Caco-2 (cell line): ENCODE data around the gene PDGFC. TPM values are rescaled to one million over a fixed set of nuclear protein-coding genes. Genes with fewer than 3 reads are reported as not detected.

Source experiments
- BruUV-seq: library from RNA; stranded (reverse); fragments of 400-500 nt; replicated peaks from 2 replicates; lab custom pipeline; 2021; lab: Mats Ljungman, UMichigan
- CTCF ChIA-PET: fragments of 300-600 bp; sonication (Branson Sonifier 250); formaldehyde crosslinking; loops from one replicate; lab custom pipeline; 2022; ENCODE audit warnings: antibody characterized with exemption; lab: Charles Lee
- POLR2A ChIA-PET: fragments of 300-600 bp; sonication (Branson Sonifier 250); formaldehyde crosslinking; loops from one replicate; lab custom pipeline; 2022; ENCODE audit warnings: antibody characterized with exemption; lab: Charles Lee
- DNase-seq, 2 experiments: peaks; one replicate each; pipeline versions ENCODE4 v3.0.0 to v3.0.0-alpha.2; 2020 to 2022
- H3K27me3 ChIP-seq: replicated peaks from 2 replicates; pipeline ENCODE4 v1.6.0; 2011; ENCODE audit warnings: low read length; ENCODE audit not compliant: control insufficient read depth, insufficient read depth
- H3K36me3 ChIP-seq: 2 replicates; pipeline ENCODE4 v1.5.1; 2011; ENCODE audit warnings: low read length; ENCODE audit not compliant: control insufficient read depth, insufficient read depth
- H3K4me1 ChIP-seq: fragments of 250-450 bp; sonication (Bioruptor Pico); 2 replicates; pipeline ENCODE4 v1.5.1; 2020; ENCODE audit warnings: mild to moderate bottlenecking
- H3K4me3 ChIP-seq: 2 replicates; pipeline ENCODE4 v1.5.1; 2011; ENCODE audit warnings: low read depth, mild to moderate bottlenecking, control low read depth, low read length
- H3K9me3 ChIP-seq: fragments of 250-450 bp; sonication (Bioruptor Pico); 2 replicates; pipeline ENCODE4 v1.5.1; 2020; ENCODE audit warnings: mild to moderate bottlenecking, moderate library complexity
- H3K27ac Mint-ChIP-seq: one replicate; pipeline ENCODE4 v1.8.0; 2022; ENCODE audit warnings: mixed read lengths; ENCODE audit not compliant: unreplicated experiment
- H3K27me3 Mint-ChIP-seq: one replicate; pipeline ENCODE4 v1.8.0; 2022; ENCODE audit warnings: mixed read lengths; ENCODE audit not compliant: insufficient read depth, unreplicated experiment
- H3K36me3 Mint-ChIP-seq: one replicate; pipeline ENCODE4 v1.8.0; 2022; ENCODE audit warnings: mild to moderate bottlenecking, mixed read lengths; ENCODE audit not compliant: insufficient read depth, unreplicated experiment
- H3K4me1 Mint-ChIP-seq: one replicate; pipeline ENCODE4 v1.8.0; 2022; ENCODE audit warnings: low read depth, mixed read lengths; ENCODE audit not compliant: unreplicated experiment
- H3K4me3 Mint-ChIP-seq: one replicate; pipeline ENCODE4 v1.8.0; 2022; ENCODE audit warnings: mild to moderate bottlenecking, moderate library complexity, mixed read lengths; ENCODE audit not compliant: unreplicated experiment
- H3K9me3 Mint-ChIP-seq: one replicate; pipeline ENCODE4 v1.8.0; 2022; ENCODE audit warnings: mixed read lengths; ENCODE audit not compliant: unreplicated experiment
- CTCF ChIP-seq, 2 experiments: fragments of 200-600 bp in 1 of 2; IDR thresholded peaks; 1 replicate in 1 of 2; 2 replicates in 1 of 2; pipeline versions ENCODE4 v1.5.1 to v1.8.0; 2011 to 2022; ENCODE audit warnings: antibody characterized with exemption in 1 of 2, control low read depth in 1 of 2, inconsistent platforms in 1 of 2, low read depth in 1 of 2, low read length in 1 of 2, mild to moderate bottlenecking in 1 of 2, moderate library complexity in 1 of 2; ENCODE audit not compliant: insufficient read depth in 1 of 2, severe bottlenecking in 1 of 2, unreplicated experiment in 1 of 2
- intact Hi-C: fragments of 100-400 bp; cut with micrococcal nuclease; formaldehyde crosslinking; loops from one replicate; pipeline ENCODE4 v1.10.0; 2022; ENCODE audit not compliant: unreplicated experiment
- total RNA-seq: library from RNA; stranded (reverse); gene quantifications from 2 replicates; pipeline ENCODE4 v1.2.3, GENCODE V29; 2022

PDGFC gene
- total RNA-seq, 1 experiment from 2014 or later: 9.5 TPM

- BruUV-seq: no TSS peak
- H3K27me3 ChIP-seq: no peaks in the 10 kb centered on the region
- ChIA-PET POLR2A (no interaction called here), CTCF (no interaction called here)
- intact Hi-C loops: no loop called here
- no peaks in the 10 kb centered on the region for H3K4me1 ChIP-seq
- Mint-ChIP-seq H3K4me1 (no peaks in the 10 kb centered on the region), H3K27ac (no peak overlapping the region), H3K27me3 (no peaks in the 10 kb centered on the region), H3K9me3 (no peaks in the 10 kb centered on the region), H3K36me3 (no peaks in the 10 kb centered on the region), H3K4me3 (no peak overlapping the region)
- H3K9me3 ChIP-seq: no peaks in the 10 kb centered on the region
- no peak for TF ChIP-seq CTCF (IDR thresholded peaks at IDR 0.05; ENCODE audit: insufficient read depth in 1 of 2, low read depth in 1 of 2, low read length in 1 of 2, severe bottlenecking in 1 of 2, unreplicated experiment in 1 of 2)
- H3K4me3 ChIP-seq: no peak overlapping the region
- DNase-seq: no peak
- no peaks in the 10 kb centered on the region for H3K36me3 ChIP-seq
Observed at GRCh38 chr4:156875704-156876103, 95.9 kb downstream of the PDGFC start.

GRCh38 chr4:156875055-156875454, 96.5 kb downstream of the PDGFC start:
- Mint-ChIP-seq H3K9me3 (no peaks in the 10 kb centered on the region), H3K36me3 (no peaks in the 10 kb centered on the region), H3K27me3 (no peaks in the 10 kb centered on the region), H3K27ac (no peak overlapping the region), H3K4me1 (no peaks in the 10 kb centered on the region), H3K4me3 (no peak overlapping the region)
- CTCF ChIA-PET: no interaction called here
- no TSS peak for BruUV-seq
- Histone ChIP-seq H3K4me3 (no peak overlapping the region), H3K27me3 (no peaks in the 10 kb centered on the region), H3K9me3 (no peaks in the 10 kb centered on the region), H3K36me3 (no peaks in the 10 kb centered on the region), H3K4me1 (no peaks in the 10 kb centered on the region)
- no peak for DNase-seq
- intact Hi-C loops: no loop called here
- POLR2A ChIA-PET: no interaction called here
- TF ChIP-seq CTCF (IDR thresholded peaks at IDR 0.05; ENCODE audit: insufficient read depth in 1 of 2, low read depth in 1 of 2, low read length in 1 of 2, severe bottlenecking in 1 of 2, unreplicated experiment in 1 of 2): no peak

- Histone ChIP-seq H3K36me3 (no peaks in the 10 kb centered on the region), H3K4me1 (no peaks in the 10 kb centered on the region), H3K27me3 (no peaks in the 10 kb centered on the region), H3K9me3 (no peaks in the 10 kb centered on the region), H3K4me3 (no peak overlapping the region)
- no peaks in the 10 kb centered on the region for H3K36me3 Mint-ChIP-seq
- no peak overlapping the region for H3K4me3 Mint-ChIP-seq
- no peak for TF ChIP-seq CTCF (IDR thresholded peaks at IDR 0.05; ENCODE audit: insufficient read depth in 1 of 2, low read depth in 1 of 2, low read length in 1 of 2, severe bottlenecking in 1 of 2, unreplicated experiment in 1 of 2)
- CTCF ChIA-PET: no interaction called here
- H3K27ac Mint-ChIP-seq: no peak overlapping the region
- no peak for DNase-seq
- no TSS peak for BruUV-seq
- H3K4me1 Mint-ChIP-seq: no peaks in the 10 kb centered on the region
- intact Hi-C loops: no loop called here
- H3K27me3 Mint-ChIP-seq: no peaks in the 10 kb centered on the region
- POLR2A ChIA-PET: no interaction called here
- no peaks in the 10 kb centered on the region for H3K9me3 Mint-ChIP-seq
Observed at GRCh38 chr4:156873799-156874198, 97.8 kb downstream of the PDGFC start.
